Measurements from ENCODE around the gene RIMBP2.

DNA sequence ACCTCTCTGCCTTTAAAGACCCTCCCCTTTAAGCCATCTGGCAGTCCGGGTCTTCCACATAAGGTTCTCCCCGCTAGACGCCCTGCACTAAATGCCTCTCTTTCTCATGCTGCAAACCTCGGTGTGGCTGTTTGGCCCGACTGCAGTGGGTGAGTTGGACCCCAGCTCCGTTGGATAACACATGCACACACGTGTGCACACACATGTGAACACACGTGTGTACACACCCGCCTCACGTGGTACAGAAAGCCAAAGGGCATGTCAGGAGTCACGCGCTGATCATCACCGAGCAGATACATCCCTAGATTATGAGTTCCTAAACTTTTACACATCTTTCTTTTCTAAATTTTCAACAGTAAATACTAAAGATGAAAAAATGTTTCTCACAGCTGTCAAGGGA is 68.3 kb downstream of the RIMBP2 start:
- TF ChIP-seq CTCF (IDR thresholded peaks at IDR 0.05; ENCODE audit: low read length): no peak
- TF ChIP-seq EZH2 (optimal IDR thresholded peaks at IDR 0.05; ENCODE audit: low read depth, low read length): no peak
- TF ChIP-seq EZH2phosphoT487 (IDR thresholded peaks at IDR 0.05; ENCODE audit: low read length): no peak
